ENCODE measurements around the gene VPS8.

VPS8 gene

GRCh38 chr3:184785890-184786279 lies 26.1 kb upstream of the VPS8 start:
- no peak for DNase-seq

GRCh38 chr3:184786280-184786941 lies 25.6 kb upstream of the VPS8 start:
- DNase-seq: peak; percentile 26

GRCh38 chr3:184788751-184789150 lies 23.2 kb upstream of the VPS8 start:
- no peak for DNase-seq

GRCh38 chr3:184789314-184789998 lies 22.5 kb upstream of the VPS8 start:
- no peak for DNase-seq

- DNase-seq: no peak
These were observed 20.8 kb upstream of the VPS8 start for GRCh38 chr3:184791171-184791570.

- DNase-seq: no peak
These were observed 16.3 kb upstream of the VPS8 start for GRCh38 chr3:184795522-184796190.

- no peak for DNase-seq
These were observed 15.4 kb upstream of the VPS8 start for GRCh38 chr3:184796551-184796950.

- DNase-seq: no peak
These were observed 15.0 kb upstream of the VPS8 start for GRCh38 chr3:184796954-184797353.

- DNase-seq: no peak
These were observed 13.8 kb upstream of the VPS8 start for GRCh38 chr3:184798120-184798519.

GRCh38 chr3:184800349-184800930 lies 11.5 kb upstream of the VPS8 start:
- no peak for DNase-seq

GRCh38 chr3:184801241-184801785 lies 10.7 kb upstream of the VPS8 start:
- DNase-seq: no peak

- no peak for DNase-seq
These were observed 9.8 kb upstream of the VPS8 start for GRCh38 chr3:184802150-184802549.

GRCh38 chr3:184804801-184805200 lies 7.2 kb upstream of the VPS8 start:
- DNase-seq: no peak

GRCh38 chr3:184805351-184806038 lies 6.5 kb upstream of the VPS8 start:
- no peak for DNase-seq

- DNase-seq: no peak
These were observed 5.2 kb upstream of the VPS8 start for GRCh38 chr3:184806567-184807271.

- no peak for DNase-seq
These were observed 4.4 kb upstream of the VPS8 start for GRCh38 chr3:184807549-184807948.

- DNase-seq: peak; percentile 22
These were observed 3.9 kb upstream of the VPS8 start for GRCh38 chr3:184808021-184808420.

- DNase-seq: no peak
These were observed 1.8 kb upstream of the VPS8 start for GRCh38 chr3:184810146-184810545.

- no peak for DNase-seq
These were observed 932 bp upstream of the VPS8 start for GRCh38 chr3:184811034-184811433.

GRCh38 chr3:184811663-184811998 lies 335 bp upstream of the VPS8 start:
- no peak for DNase-seq

GRCh38 chr3:184812662-184813042 lies 686 bp downstream of the VPS8 start:
- DNase-seq: peak; percentile 30

- no peak for DNase-seq
These were observed 1.4 kb downstream of the VPS8 start for GRCh38 chr3:184813357-184813756.
